GM04503 (cell line): ENCODE results near the gene PRG3.
"Not testable (repeated sequence)": the region's sequence is repeated elsewhere in the genome, so short reads cannot be mapped to it uniquely, and the experiment has no call there.

ENCODE experiments used
- DNase-seq: peaks from one replicate; pipeline ENCODE4 v3.0.0-alpha.2; 2012; ENCODE audit warnings: low read depth

PRG3 gene

GRCh38 chr11:57387289-57388030, 6.5 kb upstream of the PRG3 start:
- DNase-seq: no peak

- DNase-seq: no peak
Measured at GRCh38 chr11:57386178-57386940, 5.4 kb upstream of the PRG3 start.

GRCh38 chr11:57379732-57380131, 1.2 kb downstream of the PRG3 start:
- no peak for DNase-seq

GRCh38 chr11:57378186-57378585, 2.8 kb downstream of the PRG3 start:
- no peak for DNase-seq

GRCh38 chr11:57377107-57377506, 3.8 kb downstream of the PRG3 start:
- no peak for DNase-seq

GRCh38 chr11:57376095-57377090, 4.6 kb downstream of the PRG3 start:
- no peak for DNase-seq

GRCh38 chr11:57375490-57375889, 5.5 kb downstream of the PRG3 start:
- DNase-seq: no peak

GRCh38 chr11:57374966-57375365, 6.0 kb downstream of the PRG3 start:
- no peak for DNase-seq

GRCh38 chr11:57373146-57373545, 7.8 kb downstream of the PRG3 start:
- no peak for DNase-seq

GRCh38 chr11:57370941-57371340, 10.0 kb downstream of the PRG3 start:
- DNase-seq: no peak

- DNase-seq: peak; percentile 6
Measured at GRCh38 chr11:57370251-57370650, 10.7 kb downstream of the PRG3 start.

GRCh38 chr11:57368845-57369232, 12.1 kb downstream of the PRG3 start:
- no peak for DNase-seq

- no peak for DNase-seq
Measured at GRCh38 chr11:57368106-57368844, 12.7 kb downstream of the PRG3 start.

GRCh38 chr11:57364851-57365660, 15.9 kb downstream of the PRG3 start:
- DNase-seq: no peak

- DNase-seq: no peak
Measured at GRCh38 chr11:57363131-57364080, 17.5 kb downstream of the PRG3 start.

GRCh38 chr11:57361926-57362325, 19.0 kb downstream of the PRG3 start:
- DNase-seq: no peak

- not testable (repeated sequence) for DNase-seq
Measured at GRCh38 chr11:57361420-57361819, 19.5 kb downstream of the PRG3 start.

GRCh38 chr11:57360991-57361390, 20.0 kb downstream of the PRG3 start:
- DNase-seq: no peak

GRCh38 chr11:57359896-57360690, 20.9 kb downstream of the PRG3 start:
- no peak for DNase-seq
